ENCODE data around the gene HEATR1. TPM values are rescaled to one million over a fixed set of nuclear protein-coding genes. Genes with fewer than 3 reads are reported as not detected.

HEATR1 gene
- total RNA-seq, 6 experiments from 2014 or later: 34.5 to 43.6 (median 39.2) TPM

DNA sequence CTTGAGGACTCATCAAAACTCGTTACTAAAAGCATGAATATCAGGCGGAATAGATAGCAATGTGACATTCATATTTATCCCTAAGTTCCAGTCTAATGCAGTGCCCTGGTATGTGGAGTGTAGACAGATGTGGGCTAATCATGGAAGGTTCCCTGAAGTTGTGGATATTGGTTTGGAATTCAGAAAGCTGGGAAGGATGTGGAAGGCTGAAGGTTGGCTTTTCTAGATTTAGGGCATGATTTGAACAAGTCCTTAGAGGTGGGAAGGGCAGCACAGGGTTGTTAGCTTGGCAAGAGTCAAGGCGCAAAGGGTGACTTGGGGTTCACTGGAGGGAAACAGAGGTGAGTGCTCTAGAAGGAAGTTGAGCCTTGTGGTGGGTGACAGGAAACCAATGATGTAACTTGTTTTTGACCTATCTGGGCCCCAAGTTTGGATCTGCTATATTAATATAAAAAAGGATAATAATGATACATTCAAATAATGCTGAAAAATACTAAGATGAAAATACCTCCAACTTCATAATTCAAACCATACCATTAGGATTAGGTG lies 58.6 kb downstream of the HEATR1 start:
- Mint-ChIP-seq H3K4me1 (ENCODE audit: low read depth) (no peaks in the 10 kb centered on the region), H3K9me3 (no peaks in the 10 kb centered on the region), H3K27ac (no peak overlapping the region), H3K4me3 (no peak overlapping the region), H3K36me3 (ENCODE audit: low read depth) (peaks cover 39% of the 10 kb centered on the region), H3K27me3 (ENCODE audit: insufficient read depth) (peaks cover 2% of the 10 kb centered on the region)
- no peak for DNase-seq
- TF ChIP-seq, protein P1, sequence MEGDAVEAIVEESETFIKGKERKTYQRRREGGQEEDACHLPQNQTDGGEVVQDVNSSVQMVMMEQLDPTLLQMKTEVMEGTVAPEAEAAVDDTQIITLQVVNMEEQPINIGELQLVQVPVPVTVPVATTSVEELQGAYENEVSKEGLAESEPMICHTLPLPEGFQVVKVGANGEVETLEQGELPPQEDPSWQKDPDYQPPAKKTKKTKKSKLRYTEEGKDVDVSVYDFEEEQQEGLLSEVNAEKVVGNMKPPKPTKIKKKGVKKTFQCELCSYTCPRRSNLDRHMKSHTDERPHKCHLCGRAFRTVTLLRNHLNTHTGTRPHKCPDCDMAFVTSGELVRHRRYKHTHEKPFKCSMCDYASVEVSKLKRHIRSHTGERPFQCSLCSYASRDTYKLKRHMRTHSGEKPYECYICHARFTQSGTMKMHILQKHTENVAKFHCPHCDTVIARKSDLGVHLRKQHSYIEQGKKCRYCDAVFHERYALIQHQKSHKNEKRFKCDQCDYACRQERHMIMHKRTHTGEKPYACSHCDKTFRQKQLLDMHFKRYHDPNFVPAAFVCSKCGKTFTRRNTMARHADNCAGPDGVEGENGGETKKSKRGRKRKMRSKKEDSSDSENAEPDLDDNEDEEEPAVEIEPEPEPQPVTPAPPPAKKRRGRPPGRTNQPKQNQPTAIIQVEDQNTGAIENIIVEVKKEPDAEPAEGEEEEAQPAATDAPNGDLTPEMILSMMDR (IDR thresholded peaks at IDR 0.05): no peak

DNA sequence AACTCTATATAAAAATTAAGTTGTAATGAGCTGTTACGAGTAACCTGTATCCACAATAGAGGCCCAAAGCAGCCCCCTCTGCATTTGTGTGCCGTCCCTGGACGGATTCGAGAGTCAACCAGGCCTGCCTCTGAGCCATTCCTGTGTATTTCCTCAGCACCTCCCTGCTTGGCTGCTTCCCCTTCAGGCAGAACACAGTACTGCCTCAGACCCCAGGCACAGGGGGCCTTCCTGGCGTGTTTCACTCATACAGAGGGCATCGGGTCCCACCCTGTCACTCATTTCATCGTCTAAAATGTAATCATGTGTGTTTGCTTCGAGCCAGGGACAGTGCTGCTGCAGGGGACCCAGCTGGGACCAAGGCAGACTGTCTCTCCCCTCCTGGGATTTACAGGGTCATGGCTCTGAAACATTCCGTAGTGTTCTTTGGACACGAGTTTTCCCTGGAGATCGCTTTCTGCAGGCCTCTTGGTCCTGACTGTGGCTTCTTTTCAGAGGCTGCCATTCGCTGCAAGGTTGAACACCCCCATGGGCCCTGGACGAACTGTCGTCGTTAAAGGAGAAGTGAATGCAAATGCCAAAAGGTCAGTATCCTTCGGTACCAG lies 61.1 kb downstream of the HEATR1 start:
- Mint-ChIP-seq H3K36me3 (ENCODE audit: low read depth) (peaks cover 29% of the 10 kb centered on the region), H3K4me3 (no peak overlapping the region), H3K27me3 (ENCODE audit: insufficient read depth) (peaks cover 2% of the 10 kb centered on the region), H3K4me1 (ENCODE audit: low read depth) (no peaks in the 10 kb centered on the region), H3K9me3 (no peaks in the 10 kb centered on the region), H3K27ac (no peak overlapping the region)
- TF ChIP-seq, protein P1 (IDR thresholded peaks at IDR 0.05): peak; percentile 43
- DNase-seq: no peak

DNA sequence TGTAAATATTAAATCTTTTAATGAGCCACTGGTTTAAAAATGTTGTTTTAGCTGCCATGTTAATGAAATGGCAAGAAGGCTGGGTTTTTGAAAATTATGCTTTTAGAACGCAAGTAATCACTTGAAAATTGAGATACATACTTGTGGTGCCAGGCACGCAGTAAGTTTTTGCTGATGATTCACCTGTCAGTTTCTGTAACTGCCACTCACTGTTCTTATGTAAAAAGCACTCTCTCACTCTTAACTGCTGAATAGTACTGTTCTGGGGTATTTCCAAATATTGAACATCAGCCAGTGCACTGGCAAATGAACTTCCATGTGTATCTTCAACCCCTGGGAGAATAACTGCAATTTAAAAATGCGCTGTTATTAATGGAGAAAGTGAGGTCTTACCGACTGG lies 62.6 kb downstream of the HEATR1 start:
- TF ChIP-seq, protein P1 (IDR thresholded peaks at IDR 0.05): no peak
- Mint-ChIP-seq H3K27ac (no peak overlapping the region), H3K36me3 (ENCODE audit: low read depth) (peaks cover 28% of the 10 kb centered on the region), H3K9me3 (no peaks in the 10 kb centered on the region), H3K4me1 (ENCODE audit: low read depth) (no peaks in the 10 kb centered on the region), H3K4me3 (no peak overlapping the region), H3K27me3 (ENCODE audit: insufficient read depth) (peaks cover 2% of the 10 kb centered on the region; the same call in 1 of the 2 replicates)
- no peak for DNase-seq

DNA sequence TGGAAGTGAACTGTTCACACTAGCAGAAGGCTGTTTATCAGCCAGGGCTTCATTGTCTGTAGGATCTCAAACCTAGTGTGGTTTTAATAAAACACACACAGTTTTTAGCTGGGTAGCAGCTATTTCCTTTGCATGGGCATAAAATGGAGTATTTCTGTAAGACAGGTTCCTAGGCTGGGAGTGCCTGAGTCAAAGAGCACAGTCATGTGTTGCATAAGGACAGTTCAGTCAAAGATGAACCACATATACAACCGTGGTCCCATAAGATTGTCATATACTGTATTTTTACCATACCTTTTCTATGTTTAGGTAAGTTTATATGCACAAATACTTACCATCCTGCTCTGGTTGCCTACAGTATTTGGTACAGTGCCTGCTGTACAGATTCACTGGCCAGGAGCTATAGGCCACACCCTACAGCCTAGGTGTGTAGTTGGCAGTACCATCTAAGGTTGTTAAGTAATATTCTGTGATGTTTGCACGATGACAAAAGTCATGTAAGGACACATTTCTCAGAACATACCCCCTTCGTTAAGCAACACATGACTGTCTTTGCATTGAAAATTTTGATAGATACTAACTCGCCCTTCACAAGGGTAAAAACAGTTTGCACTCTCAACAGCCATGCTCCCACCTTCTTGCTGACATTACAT lies 63.4 kb downstream of the HEATR1 start:
- Mint-ChIP-seq H3K9me3 (no peaks in the 10 kb centered on the region), H3K4me3 (no peak overlapping the region), H3K27ac (no peak overlapping the region), H3K4me1 (ENCODE audit: low read depth) (no peaks in the 10 kb centered on the region), H3K27me3 (ENCODE audit: insufficient read depth) (peaks cover 2% of the 10 kb centered on the region; the same call in 1 of the 2 replicates), H3K36me3 (ENCODE audit: low read depth) (peaks cover 23% of the 10 kb centered on the region)
- no peak for DNase-seq
- TF ChIP-seq, protein P1 (IDR thresholded peaks at IDR 0.05): no peak

DNA sequence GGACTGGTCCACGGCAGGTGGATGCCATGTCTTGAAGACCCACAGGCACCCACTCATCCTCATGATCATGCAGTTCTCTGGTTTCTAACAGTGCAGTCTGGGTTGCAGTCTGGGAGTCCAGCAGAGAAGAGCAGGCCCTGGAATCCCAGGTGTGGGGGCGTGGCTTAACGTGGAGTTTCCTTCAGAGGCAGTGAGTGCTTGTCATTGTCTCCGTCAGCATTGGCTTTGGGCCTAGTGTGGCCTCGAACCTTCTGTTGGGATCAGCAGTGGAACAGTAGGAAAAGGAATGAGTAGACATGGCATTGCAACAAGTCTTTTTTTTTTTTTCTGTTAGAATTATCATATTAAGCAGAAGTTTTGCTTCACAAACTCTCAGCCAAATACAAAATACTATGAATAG lies 67.8 kb downstream of the HEATR1 start:
- DNase-seq: no peak
- no peaks in the 10 kb centered on the region for H3K9me3 Mint-ChIP-seq
- H3K27me3 Mint-ChIP-seq (ENCODE audit: insufficient read depth): no peaks in the 10 kb centered on the region; the same call in 1 of the 2 replicates
- H3K27ac Mint-ChIP-seq: no peak overlapping the region
- TF ChIP-seq, protein P1 (IDR thresholded peaks at IDR 0.05): no peak
- H3K36me3 Mint-ChIP-seq (ENCODE audit: low read depth): peaks cover 5% of the 10 kb centered on the region; the same call in 1 of the 2 replicates
- H3K4me1 Mint-ChIP-seq (ENCODE audit: low read depth): peaks cover 20% of the 10 kb centered on the region
- H3K4me3 Mint-ChIP-seq: no peak overlapping the region
